AG04450 (cell line): ENCODE results near the gene KRT17. TPM values are rescaled to one million over a fixed set of nuclear protein-coding genes. Genes with fewer than 3 reads are reported as not detected.

Experiments
- CTCF ChIA-PET: fragments of 300-600, 350-600 bp; formaldehyde crosslinking; extraction: SDS; loops from one replicate; lab custom pipeline; 2022; ENCODE audit warnings: antibody characterized with exemption, inconsistent platforms; lab: Charles Lee
- POLR2A ChIA-PET: fragments of 350-600 bp; formaldehyde crosslinking; extraction: SDS; loops from one replicate; lab custom pipeline; 2021; ENCODE audit warnings: antibody characterized with exemption, inconsistent platforms; lab: Yijun Ruan, JAX
- DNase-seq: peaks from one replicate; pipeline ENCODE4 v3.0.0-alpha.2; 2011; ENCODE audit warnings: low read depth, low spot score
- H3K27ac ChIP-seq: one replicate; pipeline ENCODE4 v1.5.1; 2012; ENCODE audit warnings: low read depth, low read length, control low read depth
- H3K27me3 ChIP-seq: one replicate; pipeline ENCODE4 v1.6.0; 2012; ENCODE audit warnings: low read length; ENCODE audit not compliant: control insufficient read depth, insufficient read depth
- H3K4me3 ChIP-seq: 2 replicates; pipeline ENCODE4 v1.5.1; 2011; ENCODE audit warnings: mild to moderate bottlenecking, low read depth, low read length, control low read depth
- H3K9me3 ChIP-seq: 2 replicates; pipeline ENCODE4 v1.5.1; 2012; ENCODE audit warnings: low read length; ENCODE audit not compliant: control insufficient read depth, insufficient read depth
- CTCF ChIP-seq: IDR thresholded peaks from 2 replicates; pipeline ENCODE4 v1.5.1; 2011; ENCODE audit warnings: low read depth, low read length, control low read depth, inconsistent platforms
- polyA plus RNA-seq: library from polyadenylated mRNA; depleted of rRNA; stranded (reverse); fragments of >200 nt; gene quantifications from 2 replicates; pipeline ENCODE4 v1.2.3, GENCODE V29; 2011

KRT17 gene
- polyA plus RNA-seq, 1 experiment, result 2.8 TPM

DNA sequence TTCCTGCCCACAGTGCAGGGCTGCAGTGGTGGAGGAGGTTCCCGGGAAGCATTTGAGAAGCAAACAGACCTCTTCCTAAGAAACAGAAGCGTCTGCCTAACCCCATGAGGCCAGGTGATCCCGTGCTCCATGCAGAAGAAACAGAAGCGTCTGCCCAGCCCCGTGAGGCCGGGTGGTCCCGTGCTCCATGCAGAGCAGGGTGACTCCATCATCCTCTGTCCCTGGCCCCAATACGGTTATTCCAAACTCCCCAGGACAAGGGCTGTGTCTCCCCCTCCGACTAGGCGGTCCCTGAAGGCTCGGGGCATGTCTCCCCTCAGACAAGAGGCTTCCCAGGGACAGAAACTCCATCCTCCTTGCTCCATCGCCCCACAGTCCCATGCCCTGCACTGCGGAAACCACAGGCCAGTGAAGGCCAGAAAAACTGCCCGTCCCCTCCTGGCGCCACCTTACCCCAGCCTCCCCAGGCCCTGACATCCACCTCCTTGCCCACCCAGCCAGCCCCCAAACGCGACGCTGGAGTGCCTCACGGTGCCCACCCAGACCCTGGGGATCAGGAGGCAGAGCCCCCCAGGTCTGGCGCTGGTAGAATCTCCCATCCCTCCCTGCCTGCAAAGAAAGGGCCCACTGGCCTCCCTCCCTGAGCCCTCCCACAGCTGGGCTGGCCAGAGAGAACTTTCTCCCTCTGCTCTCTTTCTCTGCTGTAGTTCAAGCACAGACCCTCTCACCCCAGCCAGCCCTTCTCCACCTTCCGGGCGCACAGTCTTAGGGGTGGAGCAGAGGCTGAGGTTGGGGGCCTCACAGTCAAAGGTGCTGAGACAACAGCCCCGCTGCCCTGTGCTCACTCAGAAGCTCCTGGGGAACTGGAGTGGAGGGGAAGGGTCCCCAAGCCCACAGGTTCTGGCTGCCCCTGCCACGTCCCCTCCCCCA, 30.6 kb upstream of the KRT17 start:
- Histone ChIP-seq H3K9me3 (no peaks in the 10 kb centered on the region), H3K27ac (no peak overlapping the region), H3K27me3 (peaks cover 6% of the 10 kb centered on the region), H3K4me3 (no peak overlapping the region)
- CTCF ChIA-PET, result interaction anchor here (1.4 to 8.2 kb wide), 2 partner anchors 9 to 106 kb away, joined by 8 to 285 read pairs; no protein-coding TSS in a partner anchor
- no peak for DNase-seq
- POLR2A ChIA-PET, result no interaction called here
- TF ChIP-seq CTCF, result no peak

- H3K9me3 ChIP-seq, result no peaks in the 10 kb centered on the region
- POLR2A ChIA-PET, result interaction anchor here (0.6 kb wide), 1 partner anchor 1189 kb away, joined by 9 read pairs; no protein-coding TSS in a partner anchor
- CTCF ChIA-PET, result interaction anchor here (1.4 to 8.2 kb wide), 2 partner anchors 10 to 105 kb away, joined by 8 to 285 read pairs; no protein-coding TSS in a partner anchor
- no peak for DNase-seq
- peaks cover 3% of the 10 kb centered on the region for H3K27me3 ChIP-seq
- no peak overlapping the region for H3K27ac ChIP-seq
- TF ChIP-seq CTCF, result no peak
- no peak overlapping the region for H3K4me3 ChIP-seq
Observed at GRCh38 chr17:41653892-41654677, 29.7 kb upstream of the KRT17 start.

- H3K27ac ChIP-seq, result no peak overlapping the region
- TF ChIP-seq CTCF, result no peak
- ChIA-PET POLR2A (interaction anchor here (0.6 kb wide), 1 partner anchor 1188 kb away, joined by 9 read pairs; no protein-coding TSS in a partner anchor), CTCF (interaction anchor here (1.4 to 8.2 kb wide), 2 partner anchors 11 to 104 kb away, joined by 8 to 285 read pairs; no protein-coding TSS in a partner anchor)
- H3K27me3 ChIP-seq, result peaks cover 3% of the 10 kb centered on the region
- no peaks in the 10 kb centered on the region for H3K9me3 ChIP-seq
- no peak overlapping the region for H3K4me3 ChIP-seq
- no peak for DNase-seq
Observed at GRCh38 chr17:41653421-41653820, 29.0 kb upstream of the KRT17 start.

DNA sequence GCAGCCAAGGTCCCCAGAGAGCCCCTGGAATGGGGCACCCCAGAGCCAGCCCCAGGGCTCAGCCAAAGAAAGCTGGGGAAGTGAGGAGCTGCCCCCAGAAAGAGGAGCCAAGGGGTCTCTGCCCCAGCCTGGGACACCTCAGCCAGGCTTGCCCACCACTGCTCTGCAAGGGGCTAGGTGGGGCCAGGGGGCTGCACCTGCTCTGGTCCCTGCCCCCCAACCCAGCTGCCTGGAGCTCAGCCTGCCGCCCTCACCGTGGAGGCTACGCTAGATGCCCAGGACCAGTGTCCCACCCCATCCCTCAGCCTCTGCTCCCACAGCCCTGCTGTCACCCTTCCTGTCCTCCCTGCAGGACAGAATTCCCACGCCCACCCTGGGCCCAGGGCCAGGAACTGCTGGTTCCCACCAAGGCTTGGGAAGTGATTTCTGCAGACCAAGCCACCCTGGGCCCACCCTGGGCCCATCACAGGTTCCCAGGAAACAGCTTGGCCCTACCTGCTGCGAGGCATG, 28.1 kb upstream of the KRT17 start:
- H3K27ac ChIP-seq, result no peak overlapping the region
- TF ChIP-seq CTCF, result no peak
- H3K4me3 ChIP-seq, result no peak overlapping the region
- POLR2A ChIA-PET, result no interaction called here
- CTCF ChIA-PET, result interaction anchor here (8.2 kb wide), 1 partner anchor 11 kb away, joined by 285 read pairs; no protein-coding TSS in a partner anchor
- DNase-seq, result no peak
- H3K27me3 ChIP-seq, result peaks cover 3% of the 10 kb centered on the region
- H3K9me3 ChIP-seq, result no peaks in the 10 kb centered on the region
